Adrenal gland (tissue), 5 donors: Measurements from ENCODE around the gene ANKRD45.

Experiments used
- CTCF ChIP-seq, 6 experiments: fragments of 450-650 bp in 4 of 6; fragments of 200-600 bp in 2 of 6; sonication (generic) in 1 of 6; IDR thresholded peaks; 1 replicate in 5 of 6; 2 replicates in 1 of 6; pipeline versions ENCODE4 v1.5.1 to v1.8.0; 2016 to 2021; ENCODE audit warnings: antibody characterized with exemption in 6 of 6, mild to moderate bottlenecking in 2 of 6, moderate library complexity in 1 of 6
- POLR2A ChIP-seq, 2 donors: fragments of 450-650 bp; IDR thresholded peaks; one replicate each; pipeline ENCODE4 v1.6.1; 2017; ENCODE audit warnings: antibody characterized with exemption in 2 of 2, mild to moderate bottlenecking in 2 of 2, moderate library complexity in 1 of 2
- donor health status: DM: no; HTN: no; CAD: no.

DNA sequence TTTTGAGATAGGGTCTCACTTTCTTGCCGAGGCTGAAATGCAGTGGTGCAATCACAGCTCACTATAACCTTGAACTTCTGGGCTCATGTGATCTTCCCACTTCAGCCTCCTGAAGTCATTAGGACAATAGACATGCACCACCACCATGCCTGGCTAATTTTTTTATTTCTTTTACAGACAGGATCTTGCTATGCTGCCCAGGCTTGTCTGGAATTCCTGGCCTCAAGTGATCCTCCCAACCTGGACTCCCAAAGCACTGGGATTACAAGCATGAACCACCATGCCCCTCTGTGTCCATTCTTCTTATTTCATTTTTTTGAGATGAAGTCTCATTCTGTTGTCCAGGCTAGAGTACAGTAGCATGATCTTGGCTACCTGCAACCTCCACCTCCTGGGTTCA, 33.1 kb upstream of the ANKRD45 start:
- TF ChIP-seq CTCF (IDR thresholded peaks at IDR 0.05), result no peak
- TF ChIP-seq POLR2A (IDR thresholded peaks at IDR 0.05), result no peak
